Measurements from ENCODE around the gene TRAK1.

The TRAK1 gene

GRCh38 chr3:42195879-42196330 lies 104.7 kb downstream of the TRAK1 start:
- no peaks in the 10 kb centered on the region for H3K4me1 ChIP-seq (ENCODE audit: control insufficient read depth, insufficient read depth, low read length)
- H3K9me3 ChIP-seq (ENCODE audit: control insufficient read depth, insufficient read depth, low read length) = no peaks in the 10 kb centered on the region
- H3K9ac ChIP-seq (ENCODE audit: low read depth, low read length) = no peak overlapping the region
- no peaks in the 10 kb centered on the region for H3K27me3 ChIP-seq (ENCODE audit: control insufficient read depth, insufficient read depth, low read length)
- peaks cover 22% of the 10 kb centered on the region for H3K36me3 ChIP-seq (ENCODE audit: control insufficient read depth, insufficient read depth, low read length)
- no peak overlapping the region for H3K4me3 ChIP-seq (ENCODE audit: low read depth, low read length)

GRCh38 chr3:42198709-42199108 lies 107.6 kb downstream of the TRAK1 start:
- Histone ChIP-seq H3K9ac (ENCODE audit: low read depth, low read length) (no peak overlapping the region), H3K9me3 (ENCODE audit: control insufficient read depth, insufficient read depth, low read length) (no peaks in the 10 kb centered on the region), H3K4me1 (ENCODE audit: control insufficient read depth, insufficient read depth, low read length) (no peaks in the 10 kb centered on the region), H3K36me3 (ENCODE audit: control insufficient read depth, insufficient read depth, low read length) (peaks cover 32% of the 10 kb centered on the region), H3K27me3 (ENCODE audit: control insufficient read depth, insufficient read depth, low read length) (no peaks in the 10 kb centered on the region), H3K4me3 (ENCODE audit: low read depth, low read length) (no peak overlapping the region)

DNA sequence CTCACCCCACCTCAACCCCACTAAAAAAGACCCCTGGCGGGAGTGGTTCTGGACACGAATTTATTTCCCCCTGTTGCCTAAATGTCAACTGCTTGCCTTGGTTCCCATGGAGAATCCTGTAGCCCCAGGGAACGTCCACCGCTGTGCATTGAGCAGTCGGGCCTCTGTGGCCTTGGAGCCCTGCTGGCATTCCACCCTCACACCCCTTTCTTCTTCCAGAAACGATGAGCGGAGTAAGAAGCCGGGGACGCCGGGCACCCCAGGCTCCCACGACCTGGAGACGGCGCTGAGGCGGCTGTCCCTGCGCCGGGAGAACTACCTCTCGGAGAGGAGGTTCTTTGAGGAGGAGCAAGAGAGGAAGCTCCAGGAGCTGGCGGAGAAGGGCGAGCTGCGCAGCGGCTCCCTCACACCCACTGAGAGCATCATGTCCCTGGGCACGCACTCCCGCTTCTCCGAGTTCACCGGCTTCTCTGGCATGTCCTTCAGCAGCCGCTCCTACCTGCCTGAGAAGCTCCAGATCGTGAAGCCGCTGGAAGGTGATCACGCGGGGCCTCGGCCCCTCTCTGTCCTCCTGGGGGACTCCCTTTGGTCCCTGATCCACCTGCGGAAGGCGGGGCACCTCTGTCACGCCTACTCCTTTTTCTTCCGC lies 111.2 kb downstream of the TRAK1 start:
- Histone ChIP-seq H3K9ac (ENCODE audit: low read depth, low read length) (no peak overlapping the region), H3K4me3 (ENCODE audit: low read depth, low read length) (no peak overlapping the region), H3K4me1 (ENCODE audit: control insufficient read depth, insufficient read depth, low read length) (no peaks in the 10 kb centered on the region), H3K36me3 (ENCODE audit: control insufficient read depth, insufficient read depth, low read length) (peaks cover 24% of the 10 kb centered on the region), H3K9me3 (ENCODE audit: control insufficient read depth, insufficient read depth, low read length) (no peaks in the 10 kb centered on the region), H3K27me3 (ENCODE audit: control insufficient read depth, insufficient read depth, low read length) (no peaks in the 10 kb centered on the region)

DNA sequence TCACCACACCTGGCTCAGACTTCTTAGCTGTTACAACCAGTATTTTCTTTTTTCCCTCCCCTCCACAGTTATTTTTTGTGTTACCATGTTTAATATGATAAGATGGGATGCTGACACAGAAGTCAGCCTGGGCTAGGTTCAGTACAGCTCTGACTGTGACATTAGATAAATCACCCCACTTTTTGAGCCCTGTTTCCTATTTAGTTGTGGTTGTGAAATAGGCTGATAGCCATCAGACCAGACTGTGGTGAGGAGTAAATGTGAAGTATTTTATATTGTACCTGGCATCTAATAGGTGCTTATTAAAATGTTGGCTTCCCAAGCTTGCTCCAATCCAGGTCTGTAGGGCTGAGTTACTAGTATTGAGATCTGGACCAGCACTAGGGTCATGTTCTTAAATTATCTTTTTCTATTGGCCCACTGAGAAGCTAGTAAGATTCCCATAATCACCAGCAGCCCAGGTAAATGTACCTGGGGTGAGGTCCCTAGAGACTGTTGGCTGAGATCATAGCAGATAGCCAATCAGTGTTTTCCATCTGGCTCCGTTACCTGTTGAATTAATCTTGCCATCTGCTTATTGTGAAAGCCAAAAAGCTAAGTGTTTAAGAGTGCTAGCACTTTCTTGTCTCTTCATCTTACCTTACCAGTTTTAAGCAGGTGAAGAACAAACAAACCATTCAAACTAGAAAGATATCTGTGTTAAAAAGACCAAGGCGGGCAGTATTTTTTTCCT lies 113.9 kb downstream of the TRAK1 start:
- H3K36me3 ChIP-seq (ENCODE audit: control insufficient read depth, insufficient read depth, low read length) = peaks cover 22% of the 10 kb centered on the region
- H3K9me3 ChIP-seq (ENCODE audit: control insufficient read depth, insufficient read depth, low read length) = no peaks in the 10 kb centered on the region

DNA sequence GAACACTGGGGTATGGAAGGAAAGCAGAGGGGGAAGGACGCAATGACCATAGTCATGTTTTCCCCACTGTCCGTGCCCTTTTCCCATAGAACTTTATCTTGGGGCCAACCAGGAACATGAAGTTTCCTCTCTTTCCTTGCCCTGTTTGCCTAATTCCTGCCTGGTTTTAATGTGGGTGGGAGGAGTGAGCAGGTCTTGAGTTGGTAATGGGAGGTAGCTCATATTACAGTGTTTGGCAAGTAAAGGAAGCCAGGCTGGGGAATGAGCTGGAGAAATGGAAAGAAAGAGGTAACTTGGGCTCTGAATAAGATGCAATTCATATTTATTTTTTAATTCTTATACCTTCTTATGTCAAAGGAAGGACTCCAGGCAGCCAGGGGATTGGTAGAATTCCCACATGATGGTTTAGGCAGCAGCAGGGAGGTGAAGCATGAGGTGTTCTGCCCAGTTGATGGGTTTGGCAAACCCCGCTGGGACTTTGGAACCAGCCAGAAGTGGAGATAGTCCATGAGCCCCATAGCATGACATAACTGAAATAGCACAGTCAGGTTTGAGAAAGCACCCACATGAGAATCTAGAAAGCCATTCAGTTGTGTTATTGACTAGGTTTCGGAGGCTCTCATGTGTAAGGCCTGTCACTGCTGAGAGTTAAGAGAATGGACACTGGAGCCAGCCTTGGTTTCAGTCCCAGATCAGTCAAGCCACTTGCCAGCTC lies 114.8 kb downstream of the TRAK1 start:
- Histone ChIP-seq H3K4me1 (ENCODE audit: control insufficient read depth, insufficient read depth, low read length) (no peaks in the 10 kb centered on the region), H3K9me3 (ENCODE audit: control insufficient read depth, insufficient read depth, low read length) (no peaks in the 10 kb centered on the region), H3K27me3 (ENCODE audit: control insufficient read depth, insufficient read depth, low read length) (no peaks in the 10 kb centered on the region), H3K9ac (ENCODE audit: low read depth, low read length) (no peak overlapping the region), H3K4me3 (ENCODE audit: low read depth, low read length) (no peak overlapping the region), H3K36me3 (ENCODE audit: control insufficient read depth, insufficient read depth, low read length) (peaks cover 19% of the 10 kb centered on the region)

More for the DNA sequence above, 113.9 kb downstream of the TRAK1 start:
- no peak overlapping the region for H3K9ac ChIP-seq (ENCODE audit: low read depth, low read length)
- no peaks in the 10 kb centered on the region for H3K27me3 ChIP-seq (ENCODE audit: control insufficient read depth, insufficient read depth, low read length)
- H3K4me1 ChIP-seq (ENCODE audit: control insufficient read depth, insufficient read depth, low read length) = no peaks in the 10 kb centered on the region
- no peak overlapping the region for H3K4me3 ChIP-seq (ENCODE audit: low read depth, low read length)

DNA sequence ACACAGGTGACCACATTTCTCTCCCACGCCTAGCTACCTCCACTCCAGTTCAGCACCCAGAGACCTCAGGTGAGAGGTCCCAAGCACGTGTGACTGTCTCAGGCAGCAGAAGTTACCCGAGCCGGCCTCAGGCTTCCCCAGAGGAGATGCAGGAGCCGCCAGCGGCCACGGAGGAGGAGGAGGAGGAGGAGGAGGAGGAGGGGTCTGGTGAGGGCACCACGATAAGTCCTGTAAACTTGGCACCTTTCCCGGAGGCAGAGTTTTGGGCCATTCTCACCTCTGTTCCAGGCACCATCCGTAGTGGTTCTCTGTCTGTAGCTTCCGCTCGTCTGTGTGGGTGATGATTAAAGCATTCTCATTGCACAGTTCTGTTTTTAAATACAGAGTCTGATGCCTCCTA lies 118.8 kb downstream of the TRAK1 start:
- no peak overlapping the region for H3K9ac ChIP-seq (ENCODE audit: low read depth, low read length)
- peaks cover 14% of the 10 kb centered on the region for H3K36me3 ChIP-seq (ENCODE audit: control insufficient read depth, insufficient read depth, low read length)
- no peaks in the 10 kb centered on the region for H3K9me3 ChIP-seq (ENCODE audit: control insufficient read depth, insufficient read depth, low read length)
- H3K4me1 ChIP-seq (ENCODE audit: control insufficient read depth, insufficient read depth, low read length) = no peaks in the 10 kb centered on the region
- no peak overlapping the region for H3K4me3 ChIP-seq (ENCODE audit: low read depth, low read length)
- no peaks in the 10 kb centered on the region for H3K27me3 ChIP-seq (ENCODE audit: control insufficient read depth, insufficient read depth, low read length)

DNA sequence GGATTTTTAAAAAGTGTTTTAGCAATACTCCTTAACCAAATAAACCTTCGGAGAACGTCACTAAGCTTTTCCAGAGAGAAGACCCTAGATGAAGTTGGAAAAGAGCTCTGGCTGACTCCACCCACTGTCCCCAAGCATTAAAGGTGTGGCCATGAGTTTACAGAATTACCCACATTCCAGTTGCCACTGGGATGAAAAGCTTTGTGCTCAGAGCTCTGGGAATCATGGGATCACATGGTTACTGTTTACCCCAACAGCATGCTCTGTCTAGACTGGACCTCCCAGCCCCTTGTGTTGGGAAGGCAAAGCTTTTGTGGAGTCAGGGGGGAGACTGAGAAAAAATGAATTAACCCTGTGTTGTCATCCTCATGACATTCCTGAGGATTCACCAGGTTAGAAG lies 119.6 kb downstream of the TRAK1 start:
- H3K4me3 ChIP-seq (ENCODE audit: low read depth, low read length) = no peak overlapping the region
- H3K36me3 ChIP-seq (ENCODE audit: control insufficient read depth, insufficient read depth, low read length) = peaks cover 14% of the 10 kb centered on the region
- no peaks in the 10 kb centered on the region for H3K4me1 ChIP-seq (ENCODE audit: control insufficient read depth, insufficient read depth, low read length)
- H3K9me3 ChIP-seq (ENCODE audit: control insufficient read depth, insufficient read depth, low read length) = no peaks in the 10 kb centered on the region
- H3K9ac ChIP-seq (ENCODE audit: low read depth, low read length) = no peak overlapping the region
- no peaks in the 10 kb centered on the region for H3K27me3 ChIP-seq (ENCODE audit: control insufficient read depth, insufficient read depth, low read length)

DNA sequence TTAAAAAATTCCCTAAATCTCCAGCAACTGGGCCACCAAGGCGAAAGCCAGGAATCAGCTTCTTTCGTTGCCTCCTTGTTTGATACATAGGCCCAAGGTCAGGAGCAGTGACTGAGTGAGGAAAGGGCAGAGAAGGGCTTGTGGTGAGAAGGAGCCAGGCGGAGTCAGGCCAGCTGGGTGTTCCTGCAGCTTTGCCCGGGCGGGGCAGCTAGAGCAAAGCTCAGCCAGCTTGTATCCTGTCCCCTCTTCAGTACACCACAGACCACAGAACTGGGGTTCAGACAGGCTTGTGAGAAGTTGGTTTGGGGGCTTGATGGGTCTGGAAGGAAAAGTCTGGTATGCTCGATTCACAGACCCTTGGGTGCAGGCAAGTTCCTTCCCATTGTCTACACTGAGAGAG lies 122.3 kb downstream of the TRAK1 start:
- no peak overlapping the region for H3K4me3 ChIP-seq (ENCODE audit: low read depth, low read length)
- H3K9ac ChIP-seq (ENCODE audit: low read depth, low read length) = no peak overlapping the region
- no peaks in the 10 kb centered on the region for H3K9me3 ChIP-seq (ENCODE audit: control insufficient read depth, insufficient read depth, low read length)
- H3K36me3 ChIP-seq (ENCODE audit: control insufficient read depth, insufficient read depth, low read length) = peaks cover 14% of the 10 kb centered on the region
- H3K27me3 ChIP-seq (ENCODE audit: control insufficient read depth, insufficient read depth, low read length) = no peaks in the 10 kb centered on the region
- H3K4me1 ChIP-seq (ENCODE audit: control insufficient read depth, insufficient read depth, low read length) = no peaks in the 10 kb centered on the region

DNA sequence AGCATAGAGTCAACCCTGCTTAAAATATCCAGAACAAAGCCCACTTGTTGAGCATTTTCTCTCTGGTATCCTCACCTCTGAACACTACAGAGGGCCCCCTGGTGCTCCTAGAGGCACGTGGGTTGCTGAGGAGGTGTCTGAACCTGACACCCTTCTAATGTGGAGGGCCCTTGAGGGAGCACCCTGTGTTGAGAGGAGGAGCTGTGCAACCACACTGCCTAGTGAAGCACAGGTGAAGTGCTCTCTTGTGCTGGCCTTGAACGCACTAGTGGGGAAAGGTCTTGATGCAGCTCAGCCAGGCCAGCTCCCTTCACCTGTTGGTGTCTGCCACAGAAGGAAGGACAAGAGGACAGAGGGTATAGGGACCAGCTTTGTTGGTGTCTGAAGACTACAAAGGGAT lies 122.9 kb downstream of the TRAK1 start:
- Histone ChIP-seq H3K36me3 (ENCODE audit: control insufficient read depth, insufficient read depth, low read length) (peaks cover 14% of the 10 kb centered on the region), H3K9me3 (ENCODE audit: control insufficient read depth, insufficient read depth, low read length) (no peaks in the 10 kb centered on the region), H3K4me3 (ENCODE audit: low read depth, low read length) (no peak overlapping the region), H3K27me3 (ENCODE audit: control insufficient read depth, insufficient read depth, low read length) (no peaks in the 10 kb centered on the region), H3K4me1 (ENCODE audit: control insufficient read depth, insufficient read depth, low read length) (no peaks in the 10 kb centered on the region), H3K9ac (ENCODE audit: low read depth, low read length) (no peak overlapping the region)

GRCh38 chr3:42214565-42215283 lies 123.6 kb downstream of the TRAK1 start:
- peaks cover 10% of the 10 kb centered on the region for H3K36me3 ChIP-seq (ENCODE audit: control insufficient read depth, insufficient read depth, low read length)
- no peak overlapping the region for H3K4me3 ChIP-seq (ENCODE audit: low read depth, low read length)

GRCh38 chr3:42216302-42216701 lies 125.1 kb downstream of the TRAK1 start:
- Histone ChIP-seq H3K4me3 (ENCODE audit: low read depth, low read length) (no peak overlapping the region), H3K27me3 (ENCODE audit: control insufficient read depth, insufficient read depth, low read length) (no peaks in the 10 kb centered on the region), H3K4me1 (ENCODE audit: control insufficient read depth, insufficient read depth, low read length) (no peaks in the 10 kb centered on the region), H3K9me3 (ENCODE audit: control insufficient read depth, insufficient read depth, low read length) (no peaks in the 10 kb centered on the region), H3K36me3 (ENCODE audit: control insufficient read depth, insufficient read depth, low read length) (peaks cover 8% of the 10 kb centered on the region), H3K9ac (ENCODE audit: low read depth, low read length) (no peak overlapping the region)

More at GRCh38 chr3:42214565-42215283, 123.6 kb downstream of the TRAK1 start:
- no peaks in the 10 kb centered on the region for H3K27me3 ChIP-seq (ENCODE audit: control insufficient read depth, insufficient read depth, low read length)
- no peaks in the 10 kb centered on the region for H3K9me3 ChIP-seq (ENCODE audit: control insufficient read depth, insufficient read depth, low read length)
- H3K4me1 ChIP-seq (ENCODE audit: control insufficient read depth, insufficient read depth, low read length) = no peaks in the 10 kb centered on the region
- H3K9ac ChIP-seq (ENCODE audit: low read depth, low read length) = no peak overlapping the region
